WERI-Rb-1 (cell line): Measurements from ENCODE around the gene EML2.

Experiments
- DNase-seq: peaks from one replicate; pipeline ENCODE4 v3.0.0-alpha.2; 2020
- H3K27ac ChIP-seq: fragments of 250-450 bp; sonication (Bioruptor Pico); 2 replicates; pipeline ENCODE4 v1.5.1; 2020; ENCODE audit warnings: mild to moderate bottlenecking, moderate library complexity
- H3K27me3 ChIP-seq: fragments of 250-450 bp; sonication (Bioruptor Pico); 2 replicates; pipeline ENCODE4 v1.5.1; 2021; ENCODE audit warnings: mild to moderate bottlenecking, low read depth, moderate library complexity; ENCODE audit not compliant: insufficient read depth, severe bottlenecking
- H3K36me3 ChIP-seq: fragments of 250-450 bp; sonication (Bioruptor Pico); 2 replicates; pipeline ENCODE4 v1.5.1; 2020; ENCODE audit warnings: mild to moderate bottlenecking, moderate library complexity
- H3K4me3 ChIP-seq: 2 replicates; pipeline ENCODE4 v1.5.1; 2011; ENCODE audit warnings: low read depth, mild to moderate bottlenecking, control low read depth, low read length
- H3K9me3 ChIP-seq: fragments of 250-450 bp; sonication (Bioruptor Pico); 2 replicates; pipeline ENCODE4 v1.5.1; 2021; ENCODE audit warnings: mild to moderate bottlenecking, moderate library complexity; ENCODE audit not compliant: severe bottlenecking
- TF ChIP-seq, protein P1 (sequence below): IDR thresholded peaks from 2 replicates; pipeline ENCODE4 v1.5.1; 2011; ENCODE audit warnings: low read depth, mild to moderate bottlenecking, control low read depth, inconsistent platforms, low read length

The EML2 gene

DNA sequence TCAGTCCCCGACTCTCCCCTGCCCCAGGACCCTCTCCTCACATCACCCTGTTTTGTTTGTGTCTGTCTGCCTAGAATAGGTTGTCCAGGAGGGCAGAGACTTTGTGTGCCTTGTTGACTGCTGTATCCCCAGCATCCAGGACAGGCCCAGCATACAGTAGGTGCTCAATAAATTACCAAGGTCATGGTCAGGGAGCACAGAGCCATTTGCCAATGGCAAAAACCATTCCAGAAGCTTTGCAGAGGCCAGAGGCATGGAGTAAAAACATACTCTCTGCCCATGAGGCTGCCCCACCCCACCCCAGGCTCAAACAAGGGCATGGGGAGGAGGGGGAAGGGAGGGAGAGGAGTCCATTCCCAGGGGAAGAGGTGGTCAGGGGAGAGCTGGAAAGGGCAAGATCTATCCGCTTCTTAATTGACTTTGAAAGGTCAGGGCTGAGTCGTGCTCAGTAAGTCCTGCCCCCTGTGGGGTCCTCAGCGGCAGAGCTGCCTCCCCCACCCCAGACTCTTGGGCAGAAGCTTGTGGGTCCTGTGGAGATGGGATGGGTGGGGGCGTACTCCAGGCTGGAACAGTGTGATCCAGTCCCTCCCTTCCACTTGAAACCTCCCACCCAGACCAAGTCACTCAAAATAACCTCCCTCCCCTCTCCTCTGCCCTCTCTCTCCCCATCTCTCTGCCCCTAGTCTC lies 41.6 kb downstream of the EML2 start:
- Histone ChIP-seq H3K36me3 (no peaks in the 10 kb centered on the region), H3K4me3 (no peak overlapping the region), H3K27me3 (peaks cover 47% of the 10 kb centered on the region), H3K27ac (no peak overlapping the region), H3K9me3 (no peaks in the 10 kb centered on the region)
- DNase-seq: no peak
- TF ChIP-seq, protein P1, sequence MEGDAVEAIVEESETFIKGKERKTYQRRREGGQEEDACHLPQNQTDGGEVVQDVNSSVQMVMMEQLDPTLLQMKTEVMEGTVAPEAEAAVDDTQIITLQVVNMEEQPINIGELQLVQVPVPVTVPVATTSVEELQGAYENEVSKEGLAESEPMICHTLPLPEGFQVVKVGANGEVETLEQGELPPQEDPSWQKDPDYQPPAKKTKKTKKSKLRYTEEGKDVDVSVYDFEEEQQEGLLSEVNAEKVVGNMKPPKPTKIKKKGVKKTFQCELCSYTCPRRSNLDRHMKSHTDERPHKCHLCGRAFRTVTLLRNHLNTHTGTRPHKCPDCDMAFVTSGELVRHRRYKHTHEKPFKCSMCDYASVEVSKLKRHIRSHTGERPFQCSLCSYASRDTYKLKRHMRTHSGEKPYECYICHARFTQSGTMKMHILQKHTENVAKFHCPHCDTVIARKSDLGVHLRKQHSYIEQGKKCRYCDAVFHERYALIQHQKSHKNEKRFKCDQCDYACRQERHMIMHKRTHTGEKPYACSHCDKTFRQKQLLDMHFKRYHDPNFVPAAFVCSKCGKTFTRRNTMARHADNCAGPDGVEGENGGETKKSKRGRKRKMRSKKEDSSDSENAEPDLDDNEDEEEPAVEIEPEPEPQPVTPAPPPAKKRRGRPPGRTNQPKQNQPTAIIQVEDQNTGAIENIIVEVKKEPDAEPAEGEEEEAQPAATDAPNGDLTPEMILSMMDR: no peak

DNA sequence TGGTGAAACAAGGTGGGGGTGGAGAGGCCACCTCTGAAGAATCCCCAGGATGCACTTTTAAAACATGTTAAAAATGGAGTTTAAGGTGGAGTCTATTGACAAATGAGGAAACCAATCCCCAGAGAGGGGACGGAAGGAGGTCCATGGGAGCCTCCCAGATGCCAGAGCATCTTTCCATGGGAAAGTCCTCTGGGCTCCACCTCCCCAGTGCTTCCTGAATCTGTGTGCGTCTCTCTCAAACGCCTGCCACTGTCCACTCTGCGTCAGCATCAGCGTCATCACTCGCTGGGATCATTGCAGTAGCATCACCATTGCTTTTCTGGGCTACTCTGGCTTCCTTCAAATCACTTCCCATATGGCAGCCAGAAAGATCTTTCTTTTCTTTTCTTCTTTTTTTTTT lies 43.4 kb downstream of the EML2 start:
- Histone ChIP-seq H3K9me3 (no peaks in the 10 kb centered on the region), H3K4me3 (no peak overlapping the region), H3K36me3 (no peaks in the 10 kb centered on the region), H3K27ac (no peak overlapping the region), H3K27me3 (peaks cover 29% of the 10 kb centered on the region)
- TF ChIP-seq, protein P1: no peak
- DNase-seq: no peak

DNA sequence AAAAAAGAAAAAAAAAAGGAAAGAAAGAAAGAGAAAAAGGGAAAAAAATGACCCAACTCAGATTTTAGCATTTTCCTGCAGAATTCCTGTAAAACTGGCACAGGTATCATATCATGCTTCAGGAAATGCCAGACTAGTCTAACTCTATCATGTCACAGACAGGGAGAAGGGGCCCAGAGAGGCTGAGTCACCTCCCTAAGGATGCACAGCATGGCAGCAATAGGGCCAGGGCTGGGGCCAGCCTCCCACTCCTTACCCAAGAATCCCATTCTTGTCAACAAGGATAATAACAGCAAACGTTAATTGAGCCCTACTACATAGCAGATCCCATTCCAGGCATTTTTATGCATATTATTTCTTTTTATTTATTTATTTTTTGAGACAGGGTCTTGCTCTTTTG lies 45.7 kb downstream of the EML2 start:
- no peak overlapping the region for H3K27ac ChIP-seq
- H3K9me3 ChIP-seq: no peaks in the 10 kb centered on the region
- no peaks in the 10 kb centered on the region for H3K36me3 ChIP-seq
- H3K4me3 ChIP-seq: no peak overlapping the region
- no peak for DNase-seq
- TF ChIP-seq, protein P1: no peak
- peaks cover 13% of the 10 kb centered on the region for H3K27me3 ChIP-seq

DNA sequence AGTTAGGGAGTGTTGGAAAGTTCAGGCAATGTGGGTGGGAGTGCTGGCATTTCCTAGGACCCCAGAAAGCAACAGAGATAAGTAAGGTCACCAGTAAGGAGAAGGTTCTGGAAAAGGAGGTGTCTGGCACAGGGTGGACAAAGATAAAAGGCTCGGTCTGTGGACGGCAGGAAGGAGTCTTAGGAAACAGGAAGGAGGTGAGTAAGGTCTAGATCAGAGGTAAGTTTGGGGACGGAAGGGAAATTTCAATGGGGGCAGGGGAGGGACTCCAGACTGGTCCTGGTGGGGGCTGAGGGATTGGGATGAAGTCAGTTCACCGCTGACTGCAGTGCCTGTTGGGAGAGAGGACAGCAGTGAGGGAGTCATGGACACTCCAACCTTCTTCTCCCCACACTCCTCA lies 46.8 kb downstream of the EML2 start:
- Histone ChIP-seq H3K36me3 (no peaks in the 10 kb centered on the region), H3K27me3 (peaks cover 1% of the 10 kb centered on the region), H3K27ac (no peak overlapping the region), H3K4me3 (no peak overlapping the region), H3K9me3 (no peaks in the 10 kb centered on the region)
- TF ChIP-seq, protein P1: no peak
- no peak for DNase-seq

DNA sequence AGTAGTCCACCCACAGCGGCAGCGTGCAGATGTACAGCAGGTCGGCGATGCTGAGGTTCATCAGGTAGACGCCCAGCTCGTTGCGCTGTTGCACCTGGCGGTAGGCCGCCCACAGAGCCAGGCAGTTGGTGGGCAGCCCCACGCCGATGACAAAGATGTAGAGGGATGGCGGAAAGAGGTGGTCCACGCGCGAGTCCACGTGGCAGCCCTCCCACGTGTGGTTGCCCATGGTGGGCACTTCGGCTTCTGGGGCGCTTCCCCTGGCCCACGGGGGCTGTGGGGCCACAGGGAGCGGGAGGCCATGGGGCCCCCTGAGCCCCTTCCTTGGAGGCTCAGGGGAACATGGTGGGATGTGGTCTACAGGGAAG lies 47.6 kb downstream of the EML2 start:
- no peak for DNase-seq
- no peaks in the 10 kb centered on the region for H3K9me3 ChIP-seq
- TF ChIP-seq, protein P1: no peak
- H3K27me3 ChIP-seq: no peaks in the 10 kb centered on the region
- H3K27ac ChIP-seq: no peak overlapping the region
- no peak overlapping the region for H3K4me3 ChIP-seq
- H3K36me3 ChIP-seq: no peaks in the 10 kb centered on the region
